Stimulated activated CD8-positive, alpha-beta memory T cell treated with anti-CD3 and anti-CD28 coated beads, Interleukin-4, amount 100 ng/mL, for 48 hours (primary cell): ENCODE results near the gene ALDH3B1.
A peak's percentile ranks its signal among the peaks of the same experiment; 100 is the strongest.

Experiments
- DNase-seq: peaks from one replicate; pipeline ENCODE4 v3.0.0-alpha.2; 2020

Gene ALDH3B1

GRCh38 chr11:67998150-67999045 is 11.7 kb upstream of the ALDH3B1 start:
- DNase-seq = no peak

- no peak for DNase-seq
Measured at GRCh38 chr11:67999201-67999629, 10.9 kb upstream of the ALDH3B1 start.

GRCh38 chr11:67999704-68000103 is 10.4 kb upstream of the ALDH3B1 start:
- DNase-seq = no peak

GRCh38 chr11:68002575-68002937 is 7.6 kb upstream of the ALDH3B1 start:
- no peak for DNase-seq

GRCh38 chr11:68002938-68003845 is 6.9 kb upstream of the ALDH3B1 start:
- DNase-seq = peak; percentile 59

- DNase-seq = peak; percentile 87
Measured at GRCh38 chr11:68003846-68004550, 6.1 kb upstream of the ALDH3B1 start, which contains the start of gene UNC93B1. UNC93B1 (minus strand) TSS chr11:68004097; CDS start chr11:68004043, 54 bp downstream.

- DNase-seq = no peak
Measured at GRCh38 chr11:68004551-68005335, 5.4 kb upstream of the ALDH3B1 start.

GRCh38 chr11:68006606-68007166 is 3.4 kb upstream of the ALDH3B1 start:
- DNase-seq = no peak

- DNase-seq = no peak
Measured at GRCh38 chr11:68007498-68008380, 2.4 kb upstream of the ALDH3B1 start.

GRCh38 chr11:68008381-68009337 is 1.5 kb upstream of the ALDH3B1 start:
- DNase-seq = no peak

GRCh38 chr11:68009391-68010089 is 587 bp upstream of the ALDH3B1 start:
- DNase-seq = no peak

- DNase-seq = no peak
Measured at GRCh38 chr11:68011051-68011943, 1.2 kb downstream of the ALDH3B1 start.

- no peak for DNase-seq
Measured at GRCh38 chr11:68012044-68012842, 2.1 kb downstream of the ALDH3B1 start.

- DNase-seq = no peak
Measured at GRCh38 chr11:68012843-68013610, 2.9 kb downstream of the ALDH3B1 start.

- DNase-seq = no peak
Measured at GRCh38 chr11:68013611-68014156, 3.6 kb downstream of the ALDH3B1 start.
